Activated gamma-delta T cell treated with anti-CD3 and anti-CD28 coated beads, Interleukin-2, amount 50 U/mL, for 16 hours (primary cell): Measurements from ENCODE around the gene GAS7.

Source experiments
- DNase-seq: peaks from one replicate; pipeline ENCODE4 v3.0.0-alpha.2; 2020; ENCODE audit warnings: low read depth

The GAS7 gene

GRCh38 chr17:9981344-9981915, 217.0 kb downstream of the GAS7 start:
- DNase-seq, result no peak

DNA sequence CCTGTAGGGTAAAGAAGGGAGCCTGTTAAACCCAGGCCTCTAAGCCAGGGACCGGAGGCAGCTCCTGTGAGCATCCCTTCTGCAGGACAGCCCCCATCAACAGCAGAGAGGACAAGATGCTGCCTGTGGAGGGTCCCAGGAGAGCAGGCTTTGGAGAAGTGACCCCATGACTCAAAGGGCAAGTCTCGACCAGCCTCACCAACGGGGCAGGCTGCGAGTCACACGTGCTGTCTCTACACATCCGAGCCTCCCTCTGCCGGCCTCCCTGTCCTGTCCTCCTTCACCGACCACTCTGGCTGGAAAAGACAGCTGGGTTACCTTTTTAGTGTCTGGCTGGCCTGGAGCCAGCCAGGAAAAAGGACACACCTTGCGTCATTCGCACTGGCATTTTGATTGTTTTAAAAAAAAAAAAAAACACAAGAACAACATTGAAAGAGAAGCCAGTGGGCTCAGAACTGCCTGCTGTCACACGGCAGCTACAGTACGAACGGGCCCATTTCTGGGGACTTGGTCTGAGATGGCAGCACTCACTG, 218.9 kb downstream of the GAS7 start:
- no peak for DNase-seq

DNA sequence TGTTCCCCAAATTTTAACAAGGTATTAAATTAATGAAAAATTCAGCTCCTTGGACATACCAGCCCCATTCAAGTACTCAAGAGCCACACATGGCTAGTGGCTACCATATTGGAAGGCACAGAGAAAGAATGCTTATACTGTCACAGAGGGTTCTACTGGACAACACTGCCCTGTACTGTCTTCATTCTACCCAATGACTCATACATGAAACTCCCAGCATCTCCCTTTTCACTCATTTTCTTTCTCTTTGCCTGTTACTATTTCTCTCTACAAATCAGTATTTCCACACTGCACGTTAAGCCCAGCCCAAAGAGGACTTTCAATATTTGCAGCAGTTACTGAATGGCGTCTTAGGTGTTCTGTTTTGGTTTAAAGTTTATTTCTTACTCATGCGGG, 221.2 kb downstream of the GAS7 start:
- DNase-seq, result no peak

GRCh38 chr17:9976283-9977179, 221.9 kb downstream of the GAS7 start:
- no peak for DNase-seq

DNA sequence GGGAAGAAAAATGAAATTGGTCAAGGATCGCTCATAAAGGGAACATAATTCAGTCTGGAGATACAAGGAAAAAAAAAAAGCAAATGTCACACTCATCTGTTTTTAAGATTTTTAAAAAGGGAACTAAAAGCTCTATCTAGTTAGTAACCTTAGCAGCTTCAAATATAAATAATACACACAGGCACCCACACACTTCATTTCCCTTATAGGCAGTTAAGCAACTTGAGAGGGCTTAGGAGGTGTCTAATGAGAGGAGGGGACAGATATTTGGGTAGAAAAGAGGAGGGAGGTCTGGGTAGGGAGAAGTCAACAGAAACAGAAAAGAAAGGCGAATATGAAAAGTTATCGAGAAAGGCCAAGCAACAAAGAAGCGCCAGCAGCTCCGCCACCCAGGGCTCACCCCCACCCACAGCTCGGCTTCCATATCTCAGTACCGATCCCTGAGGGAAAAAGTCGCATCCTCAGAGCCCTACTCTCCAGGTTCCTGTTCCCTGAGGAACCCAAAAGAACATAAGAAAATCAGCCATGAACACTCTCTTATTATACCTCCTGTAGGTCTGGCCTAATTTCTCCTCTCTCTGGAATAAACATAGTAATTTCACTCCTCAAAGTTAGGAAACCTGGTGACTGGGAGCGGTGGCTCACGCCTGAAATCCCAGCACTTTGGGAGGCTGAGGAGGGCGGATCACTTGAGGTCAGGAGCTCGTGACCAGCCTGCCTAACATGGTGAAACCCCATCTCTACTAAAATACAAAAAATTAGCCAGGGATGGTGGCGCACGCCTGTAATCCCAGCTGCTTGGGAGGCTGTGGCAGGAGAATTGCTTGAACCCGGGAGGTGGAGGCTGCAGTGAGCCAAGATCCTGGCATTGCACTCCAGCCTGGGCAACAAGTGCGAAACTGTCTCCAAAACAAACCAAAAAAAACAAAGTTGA, 223.7 kb downstream of the GAS7 start:
- no peak for DNase-seq

DNA sequence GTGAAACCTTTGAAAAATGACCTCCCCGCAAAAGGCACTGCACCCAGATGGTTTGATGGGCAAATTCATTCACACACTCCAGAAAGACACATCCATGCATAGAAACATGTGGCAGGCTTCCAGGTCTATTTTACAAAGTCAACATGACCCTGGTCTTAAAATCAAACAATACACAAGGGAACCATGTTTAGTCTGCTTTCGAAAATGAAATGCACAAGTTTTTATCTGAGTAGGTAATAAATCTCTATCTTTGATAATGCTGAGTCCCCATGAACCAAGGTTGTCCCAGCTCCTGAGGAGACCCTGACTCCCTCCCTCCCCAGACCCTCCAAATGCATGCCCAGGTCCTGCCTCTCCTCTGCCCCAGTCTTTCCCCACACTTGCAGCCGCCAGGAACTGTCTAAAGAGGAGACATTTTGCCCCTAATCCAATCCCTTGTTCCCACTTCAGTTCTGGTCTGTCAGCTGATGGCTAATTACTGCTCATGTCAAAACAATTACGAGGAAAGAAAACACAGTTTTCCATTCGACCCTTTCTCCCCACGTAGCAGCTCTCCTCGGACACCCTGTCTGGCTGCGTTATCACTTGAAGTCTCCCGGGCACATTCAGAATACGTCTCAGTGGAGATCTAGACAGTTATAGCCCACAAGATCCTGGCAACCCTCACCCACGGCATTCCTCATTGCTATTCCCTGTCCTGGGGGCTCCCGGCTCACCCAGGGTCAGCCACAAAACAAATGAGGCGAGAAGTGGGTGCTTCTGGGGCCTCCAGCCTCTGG, 224.5 kb downstream of the GAS7 start:
- DNase-seq, result no peak

DNA sequence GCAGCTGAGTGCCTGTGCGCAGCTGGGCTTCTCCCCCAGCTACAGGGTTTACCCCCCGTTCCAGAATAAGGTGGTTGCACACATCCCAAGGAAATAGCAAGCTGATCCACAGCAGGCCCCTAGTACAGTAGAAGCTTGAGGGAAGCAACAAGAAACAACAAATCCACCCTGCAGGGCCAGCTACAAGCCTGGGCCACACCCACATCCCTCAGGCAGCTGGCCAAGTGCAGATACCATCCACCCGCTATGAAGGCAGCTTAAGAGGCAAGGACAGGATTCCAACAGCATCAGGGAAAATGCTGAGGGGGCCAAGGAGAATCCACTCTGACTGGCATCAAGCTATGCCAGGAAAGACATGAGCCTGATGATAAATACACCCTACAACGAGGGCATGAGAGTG, 226.4 kb downstream of the GAS7 start:
- DNase-seq, result no peak

DNA sequence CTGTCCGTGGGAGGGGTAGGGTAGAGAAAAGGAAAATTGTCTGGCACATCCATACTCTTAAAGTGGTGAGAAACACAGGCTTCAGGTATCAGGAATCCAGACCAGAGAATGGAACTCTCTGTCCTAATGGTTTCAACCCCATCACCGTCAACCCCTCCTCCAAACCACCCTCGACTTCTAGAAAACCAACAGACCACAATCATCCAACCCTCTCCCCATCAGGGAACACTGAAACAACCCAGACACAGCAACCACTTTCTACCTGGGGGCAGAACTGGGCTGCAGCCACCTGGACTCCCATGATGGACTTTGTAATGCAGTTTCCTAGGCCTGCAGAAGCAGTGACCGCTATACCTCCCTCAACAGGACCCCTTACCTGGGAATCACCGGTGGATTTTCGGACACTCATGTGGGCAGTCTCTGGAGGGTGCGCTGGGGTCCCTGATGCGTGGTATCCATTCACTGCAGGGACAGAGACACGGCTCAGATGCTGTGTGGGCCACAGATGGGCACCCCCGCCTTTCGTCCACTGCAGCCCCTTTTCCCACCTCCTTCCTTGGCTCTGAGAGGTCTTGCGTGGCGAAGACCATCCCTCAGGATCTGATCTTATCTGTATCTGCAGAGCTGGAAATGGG, 229.0 kb downstream of the GAS7 start:
- DNase-seq, result no peak

DNA sequence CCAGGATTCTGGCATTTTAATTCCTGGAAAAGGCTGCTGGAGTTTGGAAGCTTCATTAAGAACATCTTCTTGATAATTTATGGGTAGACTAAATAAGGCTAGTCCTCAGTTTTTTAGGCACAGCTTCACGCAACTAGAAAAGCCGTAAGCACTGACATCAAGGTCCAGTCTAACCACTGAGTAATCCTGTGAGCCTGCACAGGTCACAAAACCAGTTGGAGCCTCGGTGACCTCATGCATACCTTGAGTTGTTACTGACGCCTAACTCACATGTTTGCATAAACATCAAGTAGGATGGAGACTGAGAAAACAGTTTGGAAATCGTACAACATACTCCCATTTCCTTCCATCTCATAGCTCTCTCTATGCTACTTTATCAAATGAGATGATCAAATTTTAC, 229.5 kb downstream of the GAS7 start:
- no peak for DNase-seq

- no peak for DNase-seq
Observed at GRCh38 chr17:9968008-9968407, 230.4 kb downstream of the GAS7 start.

GRCh38 chr17:9959377-9959981, 238.9 kb downstream of the GAS7 start:
- peak; percentile 7 for DNase-seq

GRCh38 chr17:9958586-9959281, 239.7 kb downstream of the GAS7 start:
- no peak for DNase-seq

- DNase-seq, result no peak
Observed at GRCh38 chr17:9957244-9957643, 241.2 kb downstream of the GAS7 start.

- DNase-seq, result no peak
Observed at GRCh38 chr17:9956474-9957131, 241.8 kb downstream of the GAS7 start.

GRCh38 chr17:9953492-9953891, 244.9 kb downstream of the GAS7 start:
- DNase-seq, result no peak

DNA sequence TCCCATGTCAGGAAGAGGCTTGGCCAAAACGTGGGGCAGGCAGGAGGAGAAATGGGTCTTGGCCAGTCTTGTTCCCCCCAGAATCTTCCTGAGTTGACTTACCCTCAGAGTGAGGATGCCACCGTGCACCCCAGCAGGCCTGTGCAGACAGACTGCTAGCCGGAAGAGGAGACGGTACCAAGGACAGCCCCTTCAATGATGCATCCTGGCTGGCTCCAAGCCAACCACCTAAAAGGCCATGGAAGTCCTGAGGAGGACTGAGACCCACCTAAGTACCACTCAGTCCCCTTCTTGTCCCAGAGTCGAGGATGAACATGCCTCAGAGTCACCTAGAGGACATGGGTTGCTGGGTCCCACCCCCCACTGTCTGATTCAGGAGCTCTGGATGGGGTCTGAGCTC, 246.6 kb downstream of the GAS7 start:
- DNase-seq, result no peak

DNA sequence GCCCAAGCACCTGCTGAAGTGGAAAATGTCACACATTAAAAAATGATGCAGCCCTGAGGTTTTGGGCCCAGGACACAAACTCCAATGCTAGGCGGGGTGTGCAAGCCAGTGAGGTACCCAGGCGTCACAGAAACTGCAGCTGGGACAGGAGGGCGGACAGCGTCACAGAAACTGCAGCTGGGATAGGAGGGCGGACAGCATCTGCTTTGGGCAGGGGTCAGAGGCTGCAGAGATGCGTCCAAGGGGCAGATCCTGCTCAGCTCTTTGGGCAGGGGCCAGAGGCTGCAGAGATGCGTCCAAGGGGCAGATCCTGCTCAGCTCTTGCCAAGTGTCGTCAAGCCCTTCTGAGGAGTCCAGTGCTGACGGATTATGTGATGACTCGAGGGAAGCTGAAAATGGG, 249.5 kb downstream of the GAS7 start:
- DNase-seq, result no peak

- DNase-seq, result no peak
Observed at GRCh38 chr17:9944704-9945103, 253.7 kb downstream of the GAS7 start.

- no peak for DNase-seq
Observed at GRCh38 chr17:9943343-9943742, 255.1 kb downstream of the GAS7 start.

DNA sequence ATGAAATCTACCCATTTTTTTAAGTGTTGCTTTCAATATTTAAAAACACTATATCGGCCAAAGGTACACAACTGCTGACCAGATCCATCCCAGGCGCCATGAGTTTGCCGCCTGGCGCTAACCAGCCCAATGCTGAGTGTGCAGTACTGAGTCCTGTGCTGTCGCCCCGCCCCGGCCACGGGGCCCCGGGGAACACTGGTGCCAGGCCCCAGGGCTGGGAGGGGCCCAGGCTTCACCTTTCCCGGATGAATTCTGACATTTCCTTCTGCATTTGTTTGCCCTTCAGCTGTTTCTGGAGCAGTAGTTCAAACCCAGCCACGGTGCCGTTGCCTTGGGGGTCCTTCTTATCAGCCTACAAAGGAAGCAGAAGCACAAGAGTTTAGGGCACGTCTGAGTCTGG, 255.5 kb downstream of the GAS7 start:
- no peak for DNase-seq
